HepG2 (cell line): ENCODE data around the gene CCDC158. TPM values are rescaled to one million over a fixed set of nuclear protein-coding genes. Genes with fewer than 3 reads are reported as not detected.
A peak's percentile ranks its signal among the peaks of the same experiment; 100 is the strongest.

Source experiments
- AKAP8 ChIP-seq: sonication (generic); formaldehyde crosslinking; IDR thresholded peaks from 2 replicates; pipeline ENCODE4 v1.5.1; 2020; ENCODE audit warnings: mild to moderate bottlenecking, missing genetic modification reagents
- KDM5A ChIP-seq: fragments of 200-600 bp; sonication (generic); IDR thresholded peaks from 2 replicates; pipeline ENCODE4 v1.7.0; 2018; ENCODE audit warnings: antibody characterized with exemption, mild to moderate bottlenecking, low read length, borderline replicate concordance
- MTF2 ChIP-seq: sonication (generic); formaldehyde crosslinking; IDR thresholded peaks from 2 replicates; pipeline ENCODE4 v1.5.0; 2020; ENCODE audit warnings: missing genetic modification reagents, borderline replicate concordance
- PHF8 ChIP-seq: sonication (generic); formaldehyde crosslinking; IDR thresholded peaks from 2 replicates; pipeline ENCODE4 v1.5.0; 2020; ENCODE audit warnings: missing genetic modification reagents
- SNAPC2 ChIP-seq: sonication (generic); formaldehyde crosslinking; IDR thresholded peaks from 2 replicates; pipeline ENCODE4 v1.8.1; 2022; ENCODE audit warnings: mild to moderate bottlenecking, missing genetic modification reagents
- polyA plus RNA-seq, 8 experiments: library from polyadenylated mRNA; depleted of rRNA in 3 of 8; stranded (reverse) in 7 of 8; unstranded in 1 of 8; fragments of >200 nt; fragmentation: Illumina TruSeq in 4 of 8; extraction: Trizol in 4 of 8; gene quantifications; 2 replicates each; pipeline versions ENCODE4 v1.2.1 to v1.2.3, GENCODE V29; 2011 to 2016; ENCODE audit warnings: low read depth in 4 of 8, missing spikeins in 1 of 8, mixed read lengths in 1 of 8; ENCODE audit not compliant: insufficient read depth in 1 of 8
- total RNA-seq, 5 experiments: library from RNA; depleted of rRNA; stranded (reverse); fragments of >200 nt; fragmentation: Illumina TruSeq; extraction: Trizol; gene quantifications; 2 replicates each; pipeline ENCODE4 v1.2.3, GENCODE V29; 2016; ENCODE audit warnings: low read depth in 1 of 5
- TF ChIP-seq, protein P1 (sequence below): sonication (generic); formaldehyde crosslinking; IDR thresholded peaks from 2 replicates; pipeline ENCODE4 v1.8.1; 2022; ENCODE audit warnings: mild to moderate bottlenecking, missing genetic modification reagents
- TF ChIP-seq, protein P2 (sequence below): sonication (generic); formaldehyde crosslinking; IDR thresholded peaks from 2 replicates; pipeline ENCODE4 v1.5.0; 2020; ENCODE audit warnings: mild to moderate bottlenecking, missing genetic modification reagents, borderline replicate concordance
- TF ChIP-seq, protein P3 (sequence below): IDR thresholded peaks from 2 replicates; pipeline ENCODE4 v1.6.1; 2018; ENCODE audit warnings: missing genetic modification reagents, mild to moderate bottlenecking, missing compliant biosample characterization
- TF ChIP-seq, protein P4 (sequence below): sonication (generic); formaldehyde crosslinking; IDR thresholded peaks from 2 replicates; pipeline ENCODE4 v1.5.1; 2020; ENCODE audit warnings: mild to moderate bottlenecking, missing genetic modification reagents, borderline replicate concordance
- TF ChIP-seq, protein P5 (sequence below): sonication (generic); formaldehyde crosslinking; IDR thresholded peaks from 2 replicates; pipeline ENCODE4 v1.5.0; 2020; ENCODE audit warnings: missing genetic modification reagents

Gene CCDC158
- total and polyA plus RNA-seq, 2 of the 13 experiments (the other 11 are each of a cell fraction or from before 2014, with no cell fraction given) = not detected

DNA sequence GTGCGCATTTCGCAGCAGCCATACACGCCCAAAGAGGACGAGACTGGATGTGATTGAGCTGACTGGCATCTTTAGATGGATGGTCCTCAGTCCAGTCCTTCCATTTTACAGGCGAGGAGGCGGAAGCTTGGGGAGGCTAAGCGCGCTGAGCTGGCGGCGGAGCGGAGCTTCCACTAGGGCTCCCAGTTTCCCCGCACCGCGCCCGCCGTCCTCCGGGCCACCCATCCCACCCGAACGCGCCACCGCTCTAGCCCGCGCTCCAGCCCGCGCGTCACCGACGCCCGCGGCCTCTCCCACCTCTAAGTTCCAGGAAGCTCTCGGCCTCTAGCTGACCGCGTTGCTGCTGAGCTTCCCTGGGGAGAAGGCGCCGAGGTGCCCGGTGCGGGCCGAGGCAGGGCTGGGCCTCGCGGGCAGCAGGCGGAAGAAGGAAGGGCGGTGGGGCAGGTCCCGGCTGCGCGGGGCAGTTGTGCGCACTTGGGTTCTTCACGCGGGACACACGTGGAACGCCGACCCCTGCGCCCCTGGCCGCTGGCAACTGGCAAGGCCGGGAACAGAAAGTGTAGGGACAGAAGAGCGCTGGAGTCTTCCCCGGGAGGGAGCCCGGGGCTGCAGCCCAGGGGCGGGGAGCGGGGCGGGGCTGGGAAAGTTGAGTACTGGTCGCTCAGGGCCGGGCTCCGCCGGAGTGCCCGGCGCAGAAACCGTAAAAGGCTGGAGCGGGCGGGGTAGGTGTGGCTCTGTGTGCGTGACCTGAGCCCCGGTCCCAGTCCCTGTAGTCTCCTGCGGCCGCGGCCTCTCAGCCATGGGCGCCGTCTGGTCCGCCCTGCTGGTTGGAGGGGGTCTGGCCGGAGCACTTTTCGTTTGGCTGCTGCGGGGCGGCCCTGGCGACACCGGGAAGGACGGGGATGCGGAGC, 114.7 kb downstream of the CCDC158 start, which contains the start of gene STBD1 (continued):
- TF ChIP-seq, protein P1, sequence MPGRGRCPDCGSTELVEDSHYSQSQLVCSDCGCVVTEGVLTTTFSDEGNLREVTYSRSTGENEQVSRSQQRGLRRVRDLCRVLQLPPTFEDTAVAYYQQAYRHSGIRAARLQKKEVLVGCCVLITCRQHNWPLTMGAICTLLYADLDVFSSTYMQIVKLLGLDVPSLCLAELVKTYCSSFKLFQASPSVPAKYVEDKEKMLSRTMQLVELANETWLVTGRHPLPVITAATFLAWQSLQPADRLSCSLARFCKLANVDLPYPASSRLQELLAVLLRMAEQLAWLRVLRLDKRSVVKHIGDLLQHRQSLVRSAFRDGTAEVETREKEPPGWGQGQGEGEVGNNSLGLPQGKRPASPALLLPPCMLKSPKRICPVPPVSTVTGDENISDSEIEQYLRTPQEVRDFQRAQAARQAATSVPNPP = no peak
- TF ChIP-seq PHF8 (peak; percentile 98), KDM5A (no peak), SNAPC2 (peak; percentile 59; the same call in 1 of the 2 replicates), MTF2 (no peak), AKAP8 (CRISPR knock-in tag) (no peak)
- TF ChIP-seq, protein P2, sequence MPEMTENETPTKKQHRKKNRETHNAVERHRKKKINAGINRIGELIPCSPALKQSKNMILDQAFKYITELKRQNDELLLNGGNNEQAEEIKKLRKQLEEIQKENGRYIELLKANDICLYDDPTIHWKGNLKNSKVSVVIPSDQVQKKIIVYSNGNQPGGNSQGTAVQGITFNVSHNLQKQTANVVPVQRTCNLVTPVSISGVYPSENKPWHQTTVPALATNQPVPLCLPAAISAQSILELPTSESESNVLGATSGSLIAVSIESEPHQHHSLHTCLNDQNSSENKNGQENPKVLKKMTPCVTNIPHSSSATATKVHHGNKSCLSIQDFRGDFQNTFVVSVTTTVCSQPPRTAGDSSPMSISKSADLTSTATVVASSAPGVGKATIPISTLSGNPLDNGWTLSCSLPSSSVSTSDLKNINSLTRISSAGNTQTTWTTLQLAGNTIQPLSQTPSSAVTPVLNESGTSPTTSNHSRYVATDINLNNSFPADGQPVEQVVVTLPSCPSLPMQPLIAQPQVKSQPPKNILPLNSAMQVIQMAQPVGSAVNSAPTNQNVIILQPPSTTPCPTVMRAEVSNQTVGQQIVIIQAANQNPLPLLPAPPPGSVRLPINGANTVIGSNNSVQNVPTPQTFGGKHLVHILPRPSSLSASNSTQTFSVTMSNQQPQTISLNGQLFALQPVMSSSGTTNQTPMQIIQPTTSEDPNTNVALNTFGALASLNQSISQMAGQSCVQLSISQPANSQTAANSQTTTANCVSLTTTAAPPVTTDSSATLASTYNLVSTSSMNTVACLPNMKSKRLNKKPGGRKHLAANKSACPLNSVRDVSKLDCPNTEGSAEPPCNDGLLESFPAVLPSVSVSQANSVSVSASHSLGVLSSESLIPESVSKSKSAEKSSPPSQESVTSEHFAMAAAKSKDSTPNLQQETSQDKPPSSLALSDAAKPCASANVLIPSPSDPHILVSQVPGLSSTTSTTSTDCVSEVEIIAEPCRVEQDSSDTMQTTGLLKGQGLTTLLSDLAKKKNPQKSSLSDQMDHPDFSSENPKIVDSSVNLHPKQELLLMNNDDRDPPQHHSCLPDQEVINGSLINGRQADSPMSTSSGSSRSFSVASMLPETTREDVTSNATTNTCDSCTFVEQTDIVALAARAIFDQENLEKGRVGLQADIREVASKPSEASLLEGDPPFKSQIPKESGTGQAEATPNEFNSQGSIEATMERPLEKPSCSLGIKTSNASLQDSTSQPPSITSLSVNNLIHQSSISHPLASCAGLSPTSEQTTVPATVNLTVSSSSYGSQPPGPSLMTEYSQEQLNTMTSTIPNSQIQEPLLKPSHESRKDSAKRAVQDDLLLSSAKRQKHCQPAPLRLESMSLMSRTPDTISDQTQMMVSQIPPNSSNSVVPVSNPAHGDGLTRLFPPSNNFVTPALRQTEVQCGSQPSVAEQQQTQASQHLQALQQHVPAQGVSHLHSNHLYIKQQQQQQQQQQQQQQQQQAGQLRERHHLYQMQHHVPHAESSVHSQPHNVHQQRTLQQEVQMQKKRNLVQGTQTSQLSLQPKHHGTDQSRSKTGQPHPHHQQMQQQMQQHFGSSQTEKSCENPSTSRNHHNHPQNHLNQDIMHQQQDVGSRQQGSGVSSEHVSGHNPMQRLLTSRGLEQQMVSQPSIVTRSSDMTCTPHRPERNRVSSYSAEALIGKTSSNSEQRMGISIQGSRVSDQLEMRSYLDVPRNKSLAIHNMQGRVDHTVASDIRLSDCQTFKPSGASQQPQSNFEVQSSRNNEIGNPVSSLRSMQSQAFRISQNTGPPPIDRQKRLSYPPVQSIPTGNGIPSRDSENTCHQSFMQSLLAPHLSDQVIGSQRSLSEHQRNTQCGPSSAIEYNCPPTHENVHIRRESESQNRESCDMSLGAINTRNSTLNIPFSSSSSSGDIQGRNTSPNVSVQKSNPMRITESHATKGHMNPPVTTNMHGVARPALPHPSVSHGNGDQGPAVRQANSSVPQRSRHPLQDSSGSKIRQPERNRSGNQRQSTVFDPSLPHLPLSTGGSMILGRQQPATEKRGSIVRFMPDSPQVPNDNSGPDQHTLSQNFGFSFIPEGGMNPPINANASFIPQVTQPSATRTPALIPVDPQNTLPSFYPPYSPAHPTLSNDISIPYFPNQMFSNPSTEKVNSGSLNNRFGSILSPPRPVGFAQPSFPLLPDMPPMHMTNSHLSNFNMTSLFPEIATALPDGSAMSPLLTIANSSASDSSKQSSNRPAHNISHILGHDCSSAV (CRISPR knock-in tag) = no peak
- TF ChIP-seq, protein P3, sequence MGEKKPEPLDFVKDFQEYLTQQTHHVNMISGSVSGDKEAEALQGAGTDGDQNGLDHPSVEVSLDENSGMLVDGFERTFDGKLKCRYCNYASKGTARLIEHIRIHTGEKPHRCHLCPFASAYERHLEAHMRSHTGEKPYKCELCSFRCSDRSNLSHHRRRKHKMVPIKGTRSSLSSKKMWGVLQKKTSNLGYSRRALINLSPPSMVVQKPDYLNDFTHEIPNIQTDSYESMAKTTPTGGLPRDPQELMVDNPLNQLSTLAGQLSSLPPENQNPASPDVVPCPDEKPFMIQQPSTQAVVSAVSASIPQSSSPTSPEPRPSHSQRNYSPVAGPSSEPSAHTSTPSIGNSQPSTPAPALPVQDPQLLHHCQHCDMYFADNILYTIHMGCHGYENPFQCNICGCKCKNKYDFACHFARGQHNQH (CRISPR knock-in tag) = peak; percentile 71; the same call in 1 of the 2 replicates
- TF ChIP-seq, protein P4, sequence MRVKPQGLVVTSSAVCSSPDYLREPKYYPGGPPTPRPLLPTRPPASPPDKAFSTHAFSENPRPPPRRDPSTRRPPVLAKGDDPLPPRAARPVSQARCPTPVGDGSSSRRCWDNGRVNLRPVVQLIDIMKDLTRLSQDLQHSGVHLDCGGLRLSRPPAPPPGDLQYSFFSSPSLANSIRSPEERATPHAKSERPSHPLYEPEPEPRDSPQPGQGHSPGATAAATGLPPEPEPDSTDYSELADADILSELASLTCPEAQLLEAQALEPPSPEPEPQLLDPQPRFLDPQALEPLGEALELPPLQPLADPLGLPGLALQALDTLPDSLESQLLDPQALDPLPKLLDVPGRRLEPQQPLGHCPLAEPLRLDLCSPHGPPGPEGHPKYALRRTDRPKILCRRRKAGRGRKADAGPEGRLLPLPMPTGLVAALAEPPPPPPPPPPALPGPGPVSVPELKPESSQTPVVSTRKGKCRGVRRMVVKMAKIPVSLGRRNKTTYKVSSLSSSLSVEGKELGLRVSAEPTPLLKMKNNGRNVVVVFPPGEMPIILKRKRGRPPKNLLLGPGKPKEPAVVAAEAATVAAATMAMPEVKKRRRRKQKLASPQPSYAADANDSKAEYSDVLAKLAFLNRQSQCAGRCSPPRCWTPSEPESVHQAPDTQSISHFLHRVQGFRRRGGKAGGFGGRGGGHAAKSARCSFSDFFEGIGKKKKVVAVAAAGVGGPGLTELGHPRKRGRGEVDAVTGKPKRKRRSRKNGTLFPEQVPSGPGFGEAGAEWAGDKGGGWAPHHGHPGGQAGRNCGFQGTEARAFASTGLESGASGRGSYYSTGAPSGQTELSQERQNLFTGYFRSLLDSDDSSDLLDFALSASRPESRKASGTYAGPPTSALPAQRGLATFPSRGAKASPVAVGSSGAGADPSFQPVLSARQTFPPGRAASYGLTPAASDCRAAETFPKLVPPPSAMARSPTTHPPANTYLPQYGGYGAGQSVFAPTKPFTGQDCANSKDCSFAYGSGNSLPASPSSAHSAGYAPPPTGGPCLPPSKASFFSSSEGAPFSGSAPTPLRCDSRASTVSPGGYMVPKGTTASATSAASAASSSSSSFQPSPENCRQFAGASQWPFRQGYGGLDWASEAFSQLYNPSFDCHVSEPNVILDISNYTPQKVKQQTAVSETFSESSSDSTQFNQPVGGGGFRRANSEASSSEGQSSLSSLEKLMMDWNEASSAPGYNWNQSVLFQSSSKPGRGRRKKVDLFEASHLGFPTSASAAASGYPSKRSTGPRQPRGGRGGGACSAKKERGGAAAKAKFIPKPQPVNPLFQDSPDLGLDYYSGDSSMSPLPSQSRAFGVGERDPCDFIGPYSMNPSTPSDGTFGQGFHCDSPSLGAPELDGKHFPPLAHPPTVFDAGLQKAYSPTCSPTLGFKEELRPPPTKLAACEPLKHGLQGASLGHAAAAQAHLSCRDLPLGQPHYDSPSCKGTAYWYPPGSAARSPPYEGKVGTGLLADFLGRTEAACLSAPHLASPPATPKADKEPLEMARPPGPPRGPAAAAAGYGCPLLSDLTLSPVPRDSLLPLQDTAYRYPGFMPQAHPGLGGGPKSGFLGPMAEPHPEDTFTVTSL (CRISPR knock-in tag) = peak; percentile 64
- TF ChIP-seq, protein P5, sequence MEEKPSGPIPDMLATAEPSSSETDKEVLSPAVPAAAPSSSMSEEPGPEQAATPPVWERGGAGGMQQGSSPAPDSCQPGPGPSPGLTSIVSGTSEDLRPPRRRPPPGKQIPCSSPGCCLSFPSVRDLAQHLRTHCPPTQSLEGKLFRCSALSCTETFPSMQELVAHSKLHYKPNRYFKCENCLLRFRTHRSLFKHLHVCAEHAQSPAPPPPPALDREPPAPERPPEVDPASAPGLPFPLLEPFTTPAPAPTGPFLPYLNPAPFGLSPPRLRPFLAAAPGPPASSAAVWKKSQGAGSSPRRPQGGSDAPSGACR (CRISPR knock-in tag) = no peak
